Hematopoietic multipotent progenitor cell treated with erythropoietin and hydrocortisone succinate and interleukin-3 and kit ligand, for 15 days (in vitro differentiated cells): ENCODE results near the gene FRMD5.

Experiments used
- DNase-seq: peaks from one replicate; pipeline ENCODE4 v3.0.0-alpha.2; 2015; ENCODE audit warnings: low spot score

Gene FRMD5

GRCh38 chr15:44160796-44161195, 34.3 kb downstream of the FRMD5 start:
- no peak for DNase-seq

GRCh38 chr15:44159492-44159891, 35.6 kb downstream of the FRMD5 start:
- DNase-seq = no peak

- DNase-seq = no peak
Observed at GRCh38 chr15:44158111-44158510, 37.0 kb downstream of the FRMD5 start.

GRCh38 chr15:44157679-44158078, 37.4 kb downstream of the FRMD5 start:
- no peak for DNase-seq

GRCh38 chr15:44153352-44153751, 41.7 kb downstream of the FRMD5 start:
- no peak for DNase-seq

- DNase-seq = no peak
Observed at GRCh38 chr15:44149224-44149623, 45.8 kb downstream of the FRMD5 start.

GRCh38 chr15:44148580-44148979, 46.5 kb downstream of the FRMD5 start:
- DNase-seq = no peak

- DNase-seq = no peak
Observed at GRCh38 chr15:44147636-44148035, 47.4 kb downstream of the FRMD5 start.

GRCh38 chr15:44145495-44145894, 49.6 kb downstream of the FRMD5 start:
- DNase-seq = no peak

- no peak for DNase-seq
Observed at GRCh38 chr15:44144992-44145391, 50.1 kb downstream of the FRMD5 start.

GRCh38 chr15:44144184-44144583, 50.9 kb downstream of the FRMD5 start:
- no peak for DNase-seq

- no peak for DNase-seq
Observed at GRCh38 chr15:44137750-44138149, 57.3 kb downstream of the FRMD5 start.

GRCh38 chr15:44136991-44137477, 58.0 kb downstream of the FRMD5 start:
- no peak for DNase-seq

GRCh38 chr15:44132057-44132456, 63.0 kb downstream of the FRMD5 start:
- DNase-seq = no peak

- DNase-seq = no peak
Observed at GRCh38 chr15:44130778-44131177, 64.3 kb downstream of the FRMD5 start.

- DNase-seq = no peak
Observed at GRCh38 chr15:44129911-44130310, 65.2 kb downstream of the FRMD5 start.

- DNase-seq = no peak
Observed at GRCh38 chr15:44128443-44128842, 66.6 kb downstream of the FRMD5 start.

- no peak for DNase-seq
Observed at GRCh38 chr15:44125879-44126278, 69.2 kb downstream of the FRMD5 start.

GRCh38 chr15:44102675-44103254, 92.3 kb downstream of the FRMD5 start:
- DNase-seq = no peak

GRCh38 chr15:44101944-44102343, 93.1 kb downstream of the FRMD5 start:
- no peak for DNase-seq

- DNase-seq = no peak
Observed at GRCh38 chr15:44101286-44101685, 93.8 kb downstream of the FRMD5 start.

- DNase-seq = no peak
Observed at GRCh38 chr15:44099671-44100070, 95.4 kb downstream of the FRMD5 start.

GRCh38 chr15:44097552-44097951, 97.5 kb downstream of the FRMD5 start:
- DNase-seq = no peak

- no peak for DNase-seq
Observed at GRCh38 chr15:44096596-44096995, 98.5 kb downstream of the FRMD5 start.

GRCh38 chr15:44094781-44095180, 100.3 kb downstream of the FRMD5 start:
- DNase-seq = no peak
